Measurements from ENCODE around the gene TIAM1.

DNA sequence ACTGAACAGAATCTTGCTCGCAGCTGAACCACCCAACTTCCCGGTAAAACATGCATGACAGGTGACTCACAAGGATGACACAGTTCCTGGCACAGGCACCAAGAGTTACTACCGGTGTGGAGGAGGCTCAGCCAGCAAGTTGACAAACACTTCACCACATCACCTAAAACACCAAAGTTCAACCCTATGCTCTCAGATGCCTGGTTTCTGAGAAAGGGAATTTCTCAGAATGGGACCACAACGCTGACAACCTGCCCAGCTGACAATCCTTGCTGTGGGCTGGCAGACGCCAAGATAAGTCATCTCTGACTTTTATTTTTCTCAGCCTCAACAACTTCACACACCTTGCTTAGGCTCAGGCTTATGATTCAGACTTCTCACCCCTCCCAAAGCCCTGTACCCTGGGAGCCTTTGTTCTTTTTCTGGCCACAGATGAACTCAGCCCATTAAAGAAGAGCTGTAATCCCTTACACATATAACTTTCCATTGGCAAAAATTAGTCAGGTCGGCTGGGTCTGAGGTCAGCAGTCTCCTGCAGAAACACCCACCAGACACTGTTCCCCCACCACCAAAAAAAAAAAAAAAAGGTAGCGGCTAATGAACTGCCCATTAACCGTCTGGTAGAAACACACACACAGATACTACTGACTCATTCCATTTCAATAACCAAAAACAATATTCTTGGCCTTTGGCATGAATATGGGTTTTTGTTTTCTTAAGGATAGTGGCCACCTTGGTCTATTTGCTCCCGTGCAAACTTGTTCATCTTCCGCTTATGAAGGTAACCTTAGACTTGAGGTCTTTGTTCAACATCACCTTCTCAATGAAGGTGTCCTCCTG lies 10.8 kb upstream of the TIAM1 start:
- no peak for TF ChIP-seq MXD4 (CRISPR knock-in tag; IDR thresholded peaks at IDR 0.05; ENCODE audit: borderline replicate concordance)
- no peak for TF ChIP-seq ELF4 (CRISPR knock-in tag; IDR thresholded peaks at IDR 0.05; ENCODE audit: low read depth)
- TF ChIP-seq USF1 (CRISPR knock-in tag; IDR thresholded peaks at IDR 0.05): no peak
- TF ChIP-seq, protein P1, sequence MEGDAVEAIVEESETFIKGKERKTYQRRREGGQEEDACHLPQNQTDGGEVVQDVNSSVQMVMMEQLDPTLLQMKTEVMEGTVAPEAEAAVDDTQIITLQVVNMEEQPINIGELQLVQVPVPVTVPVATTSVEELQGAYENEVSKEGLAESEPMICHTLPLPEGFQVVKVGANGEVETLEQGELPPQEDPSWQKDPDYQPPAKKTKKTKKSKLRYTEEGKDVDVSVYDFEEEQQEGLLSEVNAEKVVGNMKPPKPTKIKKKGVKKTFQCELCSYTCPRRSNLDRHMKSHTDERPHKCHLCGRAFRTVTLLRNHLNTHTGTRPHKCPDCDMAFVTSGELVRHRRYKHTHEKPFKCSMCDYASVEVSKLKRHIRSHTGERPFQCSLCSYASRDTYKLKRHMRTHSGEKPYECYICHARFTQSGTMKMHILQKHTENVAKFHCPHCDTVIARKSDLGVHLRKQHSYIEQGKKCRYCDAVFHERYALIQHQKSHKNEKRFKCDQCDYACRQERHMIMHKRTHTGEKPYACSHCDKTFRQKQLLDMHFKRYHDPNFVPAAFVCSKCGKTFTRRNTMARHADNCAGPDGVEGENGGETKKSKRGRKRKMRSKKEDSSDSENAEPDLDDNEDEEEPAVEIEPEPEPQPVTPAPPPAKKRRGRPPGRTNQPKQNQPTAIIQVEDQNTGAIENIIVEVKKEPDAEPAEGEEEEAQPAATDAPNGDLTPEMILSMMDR (IDR thresholded peaks at IDR 0.05): no peak
- no peak for TF ChIP-seq PRRX2 (CRISPR knock-in tag; IDR thresholded peaks at IDR 0.05)
- TF ChIP-seq CREM (CRISPR knock-in tag; IDR thresholded peaks at IDR 0.05): no peak
- TF ChIP-seq NFYB (CRISPR knock-in tag; conservative IDR thresholded peaks at IDR 0.05; ENCODE audit: low read depth): no peak
- TF ChIP-seq, protein P2, sequence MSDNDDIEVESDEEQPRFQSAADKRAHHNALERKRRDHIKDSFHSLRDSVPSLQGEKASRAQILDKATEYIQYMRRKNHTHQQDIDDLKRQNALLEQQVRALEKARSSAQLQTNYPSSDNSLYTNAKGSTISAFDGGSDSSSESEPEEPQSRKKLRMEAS (CRISPR knock-in tag; IDR thresholded peaks at IDR 0.05): no peak
- TF ChIP-seq, protein P3, sequence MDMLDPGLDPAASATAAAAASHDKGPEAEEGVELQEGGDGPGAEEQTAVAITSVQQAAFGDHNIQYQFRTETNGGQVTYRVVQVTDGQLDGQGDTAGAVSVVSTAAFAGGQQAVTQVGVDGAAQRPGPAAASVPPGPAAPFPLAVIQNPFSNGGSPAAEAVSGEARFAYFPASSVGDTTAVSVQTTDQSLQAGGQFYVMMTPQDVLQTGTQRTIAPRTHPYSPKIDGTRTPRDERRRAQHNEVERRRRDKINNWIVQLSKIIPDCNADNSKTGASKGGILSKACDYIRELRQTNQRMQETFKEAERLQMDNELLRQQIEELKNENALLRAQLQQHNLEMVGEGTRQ (CRISPR knock-in tag; IDR thresholded peaks at IDR 0.05): no peak
- TF ChIP-seq, protein P4, sequence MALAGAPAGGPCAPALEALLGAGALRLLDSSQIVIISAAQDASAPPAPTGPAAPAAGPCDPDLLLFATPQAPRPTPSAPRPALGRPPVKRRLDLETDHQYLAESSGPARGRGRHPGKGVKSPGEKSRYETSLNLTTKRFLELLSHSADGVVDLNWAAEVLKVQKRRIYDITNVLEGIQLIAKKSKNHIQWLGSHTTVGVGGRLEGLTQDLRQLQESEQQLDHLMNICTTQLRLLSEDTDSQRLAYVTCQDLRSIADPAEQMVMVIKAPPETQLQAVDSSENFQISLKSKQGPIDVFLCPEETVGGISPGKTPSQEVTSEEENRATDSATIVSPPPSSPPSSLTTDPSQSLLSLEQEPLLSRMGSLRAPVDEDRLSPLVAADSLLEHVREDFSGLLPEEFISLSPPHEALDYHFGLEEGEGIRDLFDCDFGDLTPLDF (CRISPR knock-in tag; IDR thresholded peaks at IDR 0.05): no peak
- TF ChIP-seq FOXP1 (CRISPR knock-in tag; IDR thresholded peaks at IDR 0.05; ENCODE audit: borderline replicate concordance): no peak
- TF ChIP-seq ZNF138 (CRISPR knock-in tag; conservative IDR thresholded peaks at IDR 0.05): no peak

Measured in WTC11 (cell line).